Activated CD8-positive, alpha-beta T cell treated with anti-CD3 and anti-CD28 coated beads for 36 hours (primary cell): Measurements from ENCODE around the gene LMF1. TPM values are rescaled to one million over a fixed set of nuclear protein-coding genes. Genes with fewer than 3 reads are reported as not detected.

Experiments used
- ATAC-seq: fragments of 200-7000 bp; cut with Tn5 transposase; one replicate; pipeline ENCODE4 v1.10.0; 2021; ENCODE audit warnings: mild to moderate bottlenecking, moderate library complexity
- CTCF ChIA-PET: fragments of 350-600 bp; sonication (Branson Sonifier 250); formaldehyde crosslinking; loops from one replicate; lab custom pipeline; 2021; ENCODE audit warnings: antibody characterized with exemption; lab: Charles Lee
- POLR2A ChIA-PET: fragments of 350-600 bp; sonication (Branson Sonifier 250); formaldehyde crosslinking; loops from one replicate; lab custom pipeline; 2021; ENCODE audit warnings: antibody characterized with exemption; lab: Charles Lee
- DNase-seq: peaks from one replicate; pipeline ENCODE4 v3.0.0-alpha.2; 2020
- H3K27ac Mint-ChIP-seq: one replicate; pipeline ENCODE4 v1.8.0; 2021; ENCODE audit warnings: mild to moderate bottlenecking, mixed read lengths
- H3K27me3 Mint-ChIP-seq: one replicate; pipeline ENCODE4 v1.8.0; 2021; ENCODE audit warnings: mixed read lengths
- H3K36me3 Mint-ChIP-seq: one replicate; pipeline ENCODE4 v1.8.0; 2021; ENCODE audit warnings: low read depth, mixed read lengths
- H3K4me1 Mint-ChIP-seq: one replicate; pipeline ENCODE4 v1.8.0; 2021; ENCODE audit warnings: low read depth, mixed read lengths
- H3K4me3 Mint-ChIP-seq: one replicate; pipeline ENCODE4 v1.8.0; 2021; ENCODE audit warnings: mild to moderate bottlenecking, moderate library complexity, mixed read lengths
- H3K9me3 Mint-ChIP-seq: one replicate; pipeline ENCODE4 v1.8.0; 2021; ENCODE audit warnings: mixed read lengths
- intact Hi-C: fragments of 100-400 bp; cut with micrococcal nuclease; formaldehyde crosslinking; loops from one replicate; pipeline ENCODE4 v1.10.0; 2022
- total RNA-seq, 2 experiments: library from RNA; stranded (reverse); gene quantifications; one replicate each; pipeline ENCODE4 v1.2.3, GENCODE V29; 2021
- TF ChIP-seq, protein P1 (sequence below): fragments of 200-600 bp; IDR thresholded peaks from one replicate; pipeline ENCODE4 v1.8.0; 2022; ENCODE audit warnings: antibody characterized with exemption, mild to moderate bottlenecking

The LMF1 gene
- total RNA-seq, 2 experiments from 2014 or later = 8.7 to 9.7 TPM

- TF ChIP-seq, protein P1, sequence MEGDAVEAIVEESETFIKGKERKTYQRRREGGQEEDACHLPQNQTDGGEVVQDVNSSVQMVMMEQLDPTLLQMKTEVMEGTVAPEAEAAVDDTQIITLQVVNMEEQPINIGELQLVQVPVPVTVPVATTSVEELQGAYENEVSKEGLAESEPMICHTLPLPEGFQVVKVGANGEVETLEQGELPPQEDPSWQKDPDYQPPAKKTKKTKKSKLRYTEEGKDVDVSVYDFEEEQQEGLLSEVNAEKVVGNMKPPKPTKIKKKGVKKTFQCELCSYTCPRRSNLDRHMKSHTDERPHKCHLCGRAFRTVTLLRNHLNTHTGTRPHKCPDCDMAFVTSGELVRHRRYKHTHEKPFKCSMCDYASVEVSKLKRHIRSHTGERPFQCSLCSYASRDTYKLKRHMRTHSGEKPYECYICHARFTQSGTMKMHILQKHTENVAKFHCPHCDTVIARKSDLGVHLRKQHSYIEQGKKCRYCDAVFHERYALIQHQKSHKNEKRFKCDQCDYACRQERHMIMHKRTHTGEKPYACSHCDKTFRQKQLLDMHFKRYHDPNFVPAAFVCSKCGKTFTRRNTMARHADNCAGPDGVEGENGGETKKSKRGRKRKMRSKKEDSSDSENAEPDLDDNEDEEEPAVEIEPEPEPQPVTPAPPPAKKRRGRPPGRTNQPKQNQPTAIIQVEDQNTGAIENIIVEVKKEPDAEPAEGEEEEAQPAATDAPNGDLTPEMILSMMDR = no peak
- peaks cover 12% of the 10 kb centered on the region for H3K4me1 Mint-ChIP-seq
- intact Hi-C loops = no loop called here
- ChIA-PET CTCF (no interaction called here), POLR2A (no interaction called here)
- no peak overlapping the region for H3K4me3 Mint-ChIP-seq
- H3K27ac Mint-ChIP-seq = no peak overlapping the region
- peaks cover 29% of the 10 kb centered on the region for H3K36me3 Mint-ChIP-seq
- H3K27me3 Mint-ChIP-seq = no peaks in the 10 kb centered on the region
- no peak for ATAC-seq
- peaks cover 24% of the 10 kb centered on the region for H3K9me3 Mint-ChIP-seq
- no peak for DNase-seq
These were observed 31.5 kb downstream of the LMF1 start for GRCh38 chr16:939311-939710.

DNA sequence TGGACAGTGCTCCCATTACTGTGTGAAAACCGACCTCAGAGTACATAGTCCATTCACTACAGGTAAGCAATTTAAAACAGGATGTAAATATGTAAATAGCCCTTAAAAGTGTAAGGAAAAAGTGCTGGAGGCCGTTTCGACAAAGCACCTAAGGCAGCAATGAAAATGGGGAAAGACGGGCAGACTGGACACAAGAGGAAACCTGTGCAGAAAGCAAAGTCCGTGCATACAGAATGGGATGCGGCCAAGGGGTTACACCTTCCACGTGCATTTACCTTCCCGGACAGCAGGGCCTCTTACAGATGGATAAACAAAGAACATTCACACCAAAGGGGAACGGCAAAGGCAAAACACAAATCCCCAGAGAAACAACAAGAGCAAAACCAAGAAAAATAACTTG, 32.0 kb downstream of the LMF1 start:
- peaks cover 20% of the 10 kb centered on the region for H3K9me3 Mint-ChIP-seq
- H3K27ac Mint-ChIP-seq = no peak overlapping the region
- peaks cover 12% of the 10 kb centered on the region for H3K4me1 Mint-ChIP-seq
- TF ChIP-seq, protein P1 = no peak
- ATAC-seq (no peak), DNase-seq (no peak)
- ChIA-PET CTCF (no interaction called here), POLR2A (no interaction called here)
- H3K36me3 Mint-ChIP-seq = peaks cover 24% of the 10 kb centered on the region
- intact Hi-C loops = no loop called here
- H3K4me3 Mint-ChIP-seq = no peak overlapping the region
- H3K27me3 Mint-ChIP-seq = no peaks in the 10 kb centered on the region

- ATAC-seq = no peak
- CTCF ChIA-PET = no interaction called here
These were observed 32.6 kb downstream of the LMF1 start for GRCh38 chr16:938136-938535.

DNA sequence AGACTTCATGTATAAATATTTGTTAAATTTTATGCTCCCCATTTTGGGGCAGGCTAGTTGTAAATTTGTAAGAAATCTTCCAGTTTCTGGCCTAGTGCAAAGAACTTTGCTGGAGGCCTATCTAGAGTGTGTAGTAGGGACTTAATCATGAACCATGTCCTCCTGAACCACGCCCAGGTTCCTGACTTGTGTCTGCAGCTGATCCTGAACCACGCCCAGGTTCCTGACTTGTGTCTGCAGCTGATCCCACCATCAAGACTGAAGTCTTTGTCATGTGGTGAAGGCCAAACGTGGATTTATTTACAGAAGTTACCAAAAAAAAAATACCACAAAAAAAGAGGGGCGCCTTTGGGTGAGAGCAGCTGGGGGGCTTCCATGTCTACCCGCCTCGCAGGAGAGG, 33.1 kb downstream of the LMF1 start:
- H3K4me1 Mint-ChIP-seq = peaks cover 12% of the 10 kb centered on the region
- ChIA-PET CTCF (no interaction called here), POLR2A (no interaction called here)
- TF ChIP-seq, protein P1 = no peak
- ATAC-seq (no peak), DNase-seq (no peak)
- no peak overlapping the region for H3K27ac Mint-ChIP-seq
- no peaks in the 10 kb centered on the region for H3K27me3 Mint-ChIP-seq
- intact Hi-C loops = no loop called here
- H3K9me3 Mint-ChIP-seq = peaks cover 17% of the 10 kb centered on the region
- H3K36me3 Mint-ChIP-seq = peaks cover 20% of the 10 kb centered on the region
- no peak overlapping the region for H3K4me3 Mint-ChIP-seq

More at GRCh38 chr16:938136-938535, 32.6 kb downstream of the LMF1 start:
- H3K36me3 Mint-ChIP-seq = peaks cover 22% of the 10 kb centered on the region
- H3K4me1 Mint-ChIP-seq = peaks cover 12% of the 10 kb centered on the region
- no peak overlapping the region for H3K27ac Mint-ChIP-seq
- DNase-seq = no peak
- intact Hi-C loops = no loop called here
- H3K9me3 Mint-ChIP-seq = peaks cover 18% of the 10 kb centered on the region
- no peak overlapping the region for H3K4me3 Mint-ChIP-seq
- POLR2A ChIA-PET = no interaction called here
- TF ChIP-seq, protein P1 = no peak
- H3K27me3 Mint-ChIP-seq = no peaks in the 10 kb centered on the region

- H3K9me3 Mint-ChIP-seq = peaks cover 12% of the 10 kb centered on the region
- H3K27ac Mint-ChIP-seq = no peak overlapping the region
These were observed 33.5 kb downstream of the LMF1 start for GRCh38 chr16:937311-937710.

More at GRCh38 chr16:937311-937710, 33.5 kb downstream of the LMF1 start:
- Mint-ChIP-seq H3K4me1 (peaks cover 12% of the 10 kb centered on the region), H3K4me3 (no peak overlapping the region), H3K36me3 (peaks cover 17% of the 10 kb centered on the region), H3K27me3 (no peaks in the 10 kb centered on the region)
- TF ChIP-seq, protein P1 = no peak
- intact Hi-C loops = no loop called here
- no peak for DNase-seq
- ChIA-PET POLR2A (no interaction called here), CTCF (no interaction called here)
- no peak for ATAC-seq
